Astrocyte (in vitro differentiated cells and primary cell): ENCODE results near the gene DAP. TPM values are rescaled to one million over a fixed set of nuclear protein-coding genes. Genes with fewer than 3 reads are reported as not detected.

ENCODE experiments used
- DNase-seq: peaks from one replicate; pipeline ENCODE4 v3.0.0-alpha.2; 2010; ENCODE audit warnings: low read depth
- FAIRE-seq: peaks from 2 replicates; lab custom pipeline; 2011; peaks lifted over from hg19 to GRCh38; lab: Jason Lieb, UNC
- H2AFZ ChIP-seq: 2 replicates; pipeline ENCODE4 v1.6.0; 2012; ENCODE audit warnings: low read depth, low read length, inconsistent platforms
- H3K27ac ChIP-seq: 2 replicates; pipeline ENCODE4 v1.5.1; 2011; ENCODE audit warnings: low read depth, low read length, inconsistent platforms
- H3K27me3 ChIP-seq: 2 replicates; pipeline ENCODE4 v1.6.0; 2011; ENCODE audit warnings: low read length, inconsistent platforms; ENCODE audit not compliant: insufficient read depth
- H3K36me3 ChIP-seq: 2 replicates; pipeline ENCODE4 v1.5.1; 2011; ENCODE audit warnings: low read length, inconsistent platforms; ENCODE audit not compliant: insufficient read depth
- H3K4me1 ChIP-seq: 2 replicates; pipeline ENCODE4 v1.5.1; 2011; ENCODE audit warnings: low read length, inconsistent platforms; ENCODE audit not compliant: insufficient read depth
- H3K4me2 ChIP-seq: 2 replicates; pipeline ENCODE4 v1.6.0; 2012; ENCODE audit warnings: low read length, inconsistent platforms
- H3K4me3 ChIP-seq: 2 replicates; pipeline ENCODE4 v1.5.1; 2011; ENCODE audit warnings: low read depth, mild to moderate bottlenecking, low read length, inconsistent platforms; ENCODE audit not compliant: insufficient read depth
- H3K79me2 ChIP-seq: 2 replicates; pipeline ENCODE4 v1.6.0; 2012; ENCODE audit warnings: mild to moderate bottlenecking, low read length, inconsistent platforms; ENCODE audit not compliant: insufficient read depth
- H3K9ac ChIP-seq: 2 replicates; pipeline ENCODE4 v1.6.0; 2012; ENCODE audit warnings: mild to moderate bottlenecking, low read length, inconsistent platforms
- H3K9me3 ChIP-seq: 2 replicates; pipeline ENCODE4 v1.5.1; 2012; ENCODE audit warnings: low read depth, mild to moderate bottlenecking, low read length, inconsistent platforms; ENCODE audit not compliant: insufficient read depth
- H4K20me1 ChIP-seq: 2 replicates; pipeline ENCODE4 v1.6.0; 2012; ENCODE audit warnings: low read length, inconsistent platforms; ENCODE audit not compliant: insufficient read depth
- H3K27ac Mint-ChIP-seq: one replicate; pipeline ENCODE4 v1.8.0; 2021; ENCODE audit warnings: mild to moderate bottlenecking, mixed read lengths; ENCODE audit not compliant: unreplicated experiment
- H3K27me3 Mint-ChIP-seq: one replicate; pipeline ENCODE4 v1.8.0; 2021; ENCODE audit warnings: low read depth, mixed read lengths; ENCODE audit not compliant: unreplicated experiment
- H3K36me3 Mint-ChIP-seq: one replicate; pipeline ENCODE4 v1.8.0; 2021; ENCODE audit warnings: low read depth, mixed read lengths; ENCODE audit not compliant: unreplicated experiment
- H3K4me1 Mint-ChIP-seq: one replicate; pipeline ENCODE4 v1.8.0; 2021; ENCODE audit warnings: low read depth, mixed read lengths; ENCODE audit not compliant: unreplicated experiment
- H3K4me3 Mint-ChIP-seq: one replicate; pipeline ENCODE4 v1.8.0; 2021; ENCODE audit warnings: mild to moderate bottlenecking, moderate library complexity, mixed read lengths; ENCODE audit not compliant: unreplicated experiment
- H3K9me3 Mint-ChIP-seq: one replicate; pipeline ENCODE4 v1.8.0; 2021; ENCODE audit warnings: mild to moderate bottlenecking, mixed read lengths; ENCODE audit not compliant: unreplicated experiment
- EZH2 ChIP-seq: IDR thresholded peaks from 2 replicates; pipeline ENCODE4 v1.6.1; 2012; ENCODE audit warnings: mild to moderate bottlenecking, low read length, inconsistent platforms; ENCODE audit not compliant: insufficient read depth
- total RNA-seq: library from RNA; stranded (reverse); gene quantifications from 2 replicates; pipeline ENCODE4 v1.2.1, GENCODE V29; 2021
- TF ChIP-seq, protein P1 (sequence below): IDR thresholded peaks from 2 replicates; pipeline ENCODE4 v1.5.1; 2011; ENCODE audit warnings: low read depth, mild to moderate bottlenecking, inconsistent platforms, low read length, moderate library complexity; ENCODE audit not compliant: insufficient read depth

The DAP gene
- total RNA-seq, 1 donor from 2014 or later: 239 TPM

- no peak overlapping the region for H3K27ac Mint-ChIP-seq
- Histone ChIP-seq H3K27me3 (no peaks in the 10 kb centered on the region), H3K9ac (no peak overlapping the region), H4K20me1 (peaks cover 25% of the 10 kb centered on the region), H3K27ac (peak overlapping the region; percentile 90), H3K36me3 (peaks cover 3% of the 10 kb centered on the region), H2AFZ (no peak overlapping the region), H3K4me1 (peaks cover 42% of the 10 kb centered on the region), H3K4me3 (no peak overlapping the region), H3K9me3 (no peaks in the 10 kb centered on the region), H3K4me2 (peak overlapping the region; percentile 78), H3K79me2 (peaks cover 40% of the 10 kb centered on the region)
- H3K27me3 Mint-ChIP-seq: no peaks in the 10 kb centered on the region
- no peak for DNase-seq
- H3K4me1 Mint-ChIP-seq: peaks cover 46% of the 10 kb centered on the region
- no peak overlapping the region for H3K4me3 Mint-ChIP-seq
- no peak for TF ChIP-seq EZH2
- TF ChIP-seq, protein P1, sequence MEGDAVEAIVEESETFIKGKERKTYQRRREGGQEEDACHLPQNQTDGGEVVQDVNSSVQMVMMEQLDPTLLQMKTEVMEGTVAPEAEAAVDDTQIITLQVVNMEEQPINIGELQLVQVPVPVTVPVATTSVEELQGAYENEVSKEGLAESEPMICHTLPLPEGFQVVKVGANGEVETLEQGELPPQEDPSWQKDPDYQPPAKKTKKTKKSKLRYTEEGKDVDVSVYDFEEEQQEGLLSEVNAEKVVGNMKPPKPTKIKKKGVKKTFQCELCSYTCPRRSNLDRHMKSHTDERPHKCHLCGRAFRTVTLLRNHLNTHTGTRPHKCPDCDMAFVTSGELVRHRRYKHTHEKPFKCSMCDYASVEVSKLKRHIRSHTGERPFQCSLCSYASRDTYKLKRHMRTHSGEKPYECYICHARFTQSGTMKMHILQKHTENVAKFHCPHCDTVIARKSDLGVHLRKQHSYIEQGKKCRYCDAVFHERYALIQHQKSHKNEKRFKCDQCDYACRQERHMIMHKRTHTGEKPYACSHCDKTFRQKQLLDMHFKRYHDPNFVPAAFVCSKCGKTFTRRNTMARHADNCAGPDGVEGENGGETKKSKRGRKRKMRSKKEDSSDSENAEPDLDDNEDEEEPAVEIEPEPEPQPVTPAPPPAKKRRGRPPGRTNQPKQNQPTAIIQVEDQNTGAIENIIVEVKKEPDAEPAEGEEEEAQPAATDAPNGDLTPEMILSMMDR: no peak
- FAIRE-seq: no peak
- peaks cover 17% of the 10 kb centered on the region for H3K36me3 Mint-ChIP-seq
- no peaks in the 10 kb centered on the region for H3K9me3 Mint-ChIP-seq
These were observed 34.7 kb downstream of the DAP start for GRCh38 chr5:10726179-10726912.

- DNase-seq (no peak), FAIRE-seq (no peak)
- Histone ChIP-seq H3K4me1 (peaks cover 44% of the 10 kb centered on the region), H2AFZ (no peak overlapping the region), H4K20me1 (peaks cover 25% of the 10 kb centered on the region), H3K4me2 (peak overlapping the region; percentile 78), H3K9ac (peak overlapping the region; percentile 65), H3K36me3 (peaks cover 3% of the 10 kb centered on the region), H3K27ac (peak overlapping the region; percentile 90), H3K79me2 (peaks cover 41% of the 10 kb centered on the region), H3K27me3 (no peaks in the 10 kb centered on the region), H3K9me3 (no peaks in the 10 kb centered on the region), H3K4me3 (peak overlapping the region; percentile 24)
- no peaks in the 10 kb centered on the region for H3K9me3 Mint-ChIP-seq
- peaks cover 49% of the 10 kb centered on the region for H3K4me1 Mint-ChIP-seq
- no peak overlapping the region for H3K4me3 Mint-ChIP-seq
- no peaks in the 10 kb centered on the region for H3K27me3 Mint-ChIP-seq
- TF ChIP-seq EZH2: no peak
- TF ChIP-seq, protein P1: no peak
- H3K36me3 Mint-ChIP-seq: peaks cover 22% of the 10 kb centered on the region
- peak overlapping the region; percentile 83 for H3K27ac Mint-ChIP-seq
These were observed 35.4 kb downstream of the DAP start for GRCh38 chr5:10725636-10726035.
